ENCODE measurements around the gene SEMA3D.

SEMA3D gene

DNA sequence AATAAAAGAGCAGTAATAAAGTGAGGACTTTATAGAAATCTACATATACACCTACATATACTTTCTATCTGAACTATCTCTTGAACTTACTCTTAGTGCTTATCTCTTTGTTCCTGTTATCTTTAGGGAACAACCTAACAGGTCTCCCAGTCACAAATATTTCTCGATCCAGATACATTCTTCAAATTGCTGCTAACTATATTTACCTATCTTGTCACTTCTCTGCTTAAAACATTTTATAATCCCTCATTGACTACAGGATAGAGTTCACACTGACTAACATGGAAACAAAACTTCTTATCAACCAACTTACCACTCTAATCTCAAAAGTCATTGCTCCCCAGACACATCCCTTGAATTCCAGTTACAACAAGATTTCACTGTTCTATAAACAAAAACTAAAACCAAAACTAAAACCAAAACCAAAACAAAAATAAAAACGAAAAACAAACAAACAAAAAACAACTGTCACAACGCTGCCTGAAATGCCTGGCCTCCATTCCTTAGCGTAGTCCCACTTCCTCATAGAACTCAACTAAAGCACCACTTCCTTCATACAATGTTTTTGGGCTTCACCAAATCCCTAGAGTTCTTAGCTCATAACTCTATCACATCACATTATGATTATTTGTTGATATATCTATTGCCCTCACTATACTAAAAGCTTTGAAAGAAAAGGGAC lies 134.7 kb downstream of the SEMA3D start:
- no peak for DNase-seq (ENCODE audit: low spot score in 2 of 2)
- peaks cover 14% of the 10 kb centered on the region for H3K4me1 ChIP-seq
- no peak overlapping the region for H3K4me3 ChIP-seq
- in situ Hi-C loops (cut with MboI; ENCODE audit: low sequenced_read_pairs): no loop called here
- H3K36me3 ChIP-seq (replicated peaks): no peaks in the 10 kb centered on the region
- no peaks in the 10 kb centered on the region for H3K27me3 ChIP-seq (ENCODE audit: low read depth)
- no peaks in the 10 kb centered on the region for H3K9me3 ChIP-seq

DNA sequence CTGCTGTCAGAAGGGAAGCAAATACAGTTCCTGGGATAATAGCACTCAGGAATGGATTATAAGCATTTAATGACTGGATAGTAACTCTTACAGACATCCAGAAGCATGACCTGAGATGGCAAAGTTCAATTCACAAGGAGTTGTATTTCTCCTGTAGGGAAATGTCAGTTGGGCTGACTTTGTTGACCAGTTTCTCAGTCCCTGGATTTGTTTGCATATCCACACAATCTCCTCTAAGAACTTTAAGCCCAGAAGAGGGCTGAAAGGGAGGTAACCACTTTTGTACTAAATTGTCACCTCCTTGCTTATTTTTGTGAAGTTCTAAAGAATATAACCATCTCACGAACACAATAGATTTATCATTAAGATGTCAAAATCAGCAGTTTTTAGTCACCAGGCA lies 140.3 kb downstream of the SEMA3D start:
- H3K36me3 ChIP-seq (replicated peaks): no peaks in the 10 kb centered on the region
- peaks cover 6% of the 10 kb centered on the region for H3K4me1 ChIP-seq
- in situ Hi-C loops (cut with MboI; ENCODE audit: low sequenced_read_pairs): loop anchor here (25.0 kb wide), 1 partner anchor 516 kb away; no protein-coding TSS in a partner anchor
- H3K4me3 ChIP-seq: no peak overlapping the region
- no peaks in the 10 kb centered on the region for H3K27me3 ChIP-seq (ENCODE audit: low read depth)
- H3K9me3 ChIP-seq: no peaks in the 10 kb centered on the region
- DNase-seq (ENCODE audit: low spot score in 2 of 2): no peak

DNA sequence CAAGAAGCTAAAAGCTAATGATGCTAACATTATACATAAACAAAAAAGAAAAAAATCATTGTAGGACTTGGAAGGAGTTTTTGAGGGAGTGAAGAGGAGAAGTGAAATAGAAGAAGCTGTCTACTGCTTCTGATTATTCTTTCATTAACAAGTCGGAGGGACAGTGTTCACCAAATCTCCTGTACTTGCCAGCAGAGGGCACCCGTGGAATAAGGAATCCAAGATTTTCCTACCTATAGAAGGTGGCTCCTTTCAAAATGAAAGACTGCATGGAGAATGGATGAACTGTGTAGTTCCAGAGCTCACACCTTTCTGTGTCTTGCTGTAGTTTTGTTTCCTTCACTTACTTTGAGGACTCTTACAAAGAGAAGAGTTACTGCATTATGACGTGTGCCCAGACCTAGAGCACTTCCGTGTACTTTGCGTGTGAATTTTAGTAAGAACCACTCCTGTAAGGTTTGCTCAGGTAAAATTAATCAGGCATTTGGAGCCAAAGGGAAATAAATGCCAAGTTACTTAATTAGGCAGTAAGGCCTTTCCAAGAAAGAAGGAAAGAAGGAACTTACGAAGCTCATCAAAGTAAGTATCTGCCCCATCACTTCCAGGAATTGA lies 145.1 kb downstream of the SEMA3D start:
- Histone ChIP-seq H3K9me3 (no peaks in the 10 kb centered on the region), H3K4me3 (no peak overlapping the region), H3K36me3 (replicated peaks) (no peaks in the 10 kb centered on the region), H3K4me1 (no peaks in the 10 kb centered on the region), H3K27me3 (ENCODE audit: low read depth) (no peaks in the 10 kb centered on the region)
- in situ Hi-C loops (cut with MboI; ENCODE audit: low sequenced_read_pairs): loop anchor here (25.0 kb wide), 1 partner anchor 521 kb away; no protein-coding TSS in a partner anchor
- DNase-seq (ENCODE audit: low spot score in 2 of 2): peak; percentile 67 to 86

- DNase-seq (ENCODE audit: low spot score in 2 of 2): no peak
- no peak overlapping the region for H3K4me3 ChIP-seq
Observed at GRCh38 chr7:85039196-85039923, 147.5 kb downstream of the SEMA3D start.

DNA sequence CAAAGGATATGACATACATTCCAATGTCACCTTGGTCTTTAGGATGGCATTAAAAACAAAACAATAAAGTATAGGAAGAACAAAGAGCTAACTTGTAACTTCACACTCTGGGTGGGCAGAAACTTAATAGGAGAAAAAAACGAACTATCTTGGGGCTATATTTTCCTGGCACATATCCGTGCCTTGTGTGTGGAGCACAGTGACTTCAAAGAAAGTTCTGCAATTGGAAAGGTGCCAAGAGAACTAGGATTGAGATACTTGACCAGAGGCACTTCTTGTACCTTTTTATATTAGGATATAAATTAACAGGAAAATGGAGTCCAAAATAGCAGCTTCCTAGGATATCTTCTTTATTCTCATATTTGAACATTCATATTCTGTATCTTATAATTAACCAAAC lies 148.4 kb downstream of the SEMA3D start:
- no peaks in the 10 kb centered on the region for H3K36me3 ChIP-seq (replicated peaks)
- H3K4me3 ChIP-seq: no peak overlapping the region
- no peaks in the 10 kb centered on the region for H3K4me1 ChIP-seq
- no peaks in the 10 kb centered on the region for H3K9me3 ChIP-seq
- no peak for DNase-seq (ENCODE audit: low spot score in 2 of 2)
- H3K27me3 ChIP-seq (ENCODE audit: low read depth): no peaks in the 10 kb centered on the region
- in situ Hi-C loops (cut with MboI; ENCODE audit: low sequenced_read_pairs): loop anchor here (25.0 kb wide), 1 partner anchor 524 kb away; no protein-coding TSS in a partner anchor

More at GRCh38 chr7:85039196-85039923, 147.5 kb downstream of the SEMA3D start:
- H3K9me3 ChIP-seq: no peaks in the 10 kb centered on the region
- H3K27me3 ChIP-seq (ENCODE audit: low read depth): no peaks in the 10 kb centered on the region
- in situ Hi-C loops (cut with MboI; ENCODE audit: low sequenced_read_pairs): loop anchor here (25.0 kb wide), 1 partner anchor 523 kb away; no protein-coding TSS in a partner anchor
- no peaks in the 10 kb centered on the region for H3K36me3 ChIP-seq (replicated peaks)
- H3K4me1 ChIP-seq: no peaks in the 10 kb centered on the region

DNA sequence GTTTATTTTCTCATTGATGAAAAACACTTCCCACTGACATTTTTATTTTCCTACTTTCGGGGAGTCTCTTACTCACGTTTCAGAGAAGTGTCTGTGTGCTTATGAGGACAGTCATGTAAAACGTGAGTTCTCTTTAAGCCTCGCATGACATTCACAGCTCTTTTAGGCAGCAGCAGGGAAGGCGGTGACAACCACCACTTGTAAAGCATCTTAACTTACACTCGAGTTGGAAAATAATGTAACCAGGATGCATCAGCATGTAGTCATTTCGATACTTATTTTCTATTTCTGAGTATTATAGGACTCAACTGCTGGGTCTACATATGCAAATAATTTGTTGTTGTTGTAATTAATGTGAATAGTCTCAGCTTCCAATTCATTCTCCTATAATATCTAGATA lies 153.6 kb downstream of the SEMA3D start:
- in situ Hi-C loops (cut with MboI; ENCODE audit: low sequenced_read_pairs): loop anchor here (25.0 kb wide), 1 partner anchor 529 kb away; no protein-coding TSS in a partner anchor
- no peaks in the 10 kb centered on the region for H3K9me3 ChIP-seq
- H3K4me3 ChIP-seq: no peak overlapping the region
- peaks cover 5% of the 10 kb centered on the region for H3K4me1 ChIP-seq
- H3K36me3 ChIP-seq (replicated peaks): no peaks in the 10 kb centered on the region
- no peaks in the 10 kb centered on the region for H3K27me3 ChIP-seq (ENCODE audit: low read depth)
- DNase-seq (ENCODE audit: low spot score in 2 of 2): no peak

DNA sequence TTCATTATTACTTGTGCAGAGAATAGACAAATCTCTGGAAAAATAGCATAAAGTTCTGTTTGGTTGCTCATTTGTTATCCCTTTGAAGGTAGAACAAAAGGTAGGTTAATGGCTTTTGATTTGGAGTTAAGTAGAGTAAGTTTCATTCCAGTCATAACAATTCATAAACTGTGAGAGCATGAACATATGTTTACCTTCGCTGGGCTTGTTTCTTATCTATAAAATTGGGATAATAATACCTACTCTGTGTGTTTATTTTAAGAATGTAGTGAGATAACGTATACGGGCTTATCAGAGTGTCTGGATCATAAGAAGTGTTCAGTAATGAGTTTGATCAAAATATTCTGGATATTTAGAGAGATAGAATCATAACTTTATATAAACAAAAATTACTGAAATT lies 155.4 kb downstream of the SEMA3D start:
- in situ Hi-C loops (cut with MboI; ENCODE audit: low sequenced_read_pairs): loop anchor here (25.0 kb wide), 1 partner anchor 531 kb away; no protein-coding TSS in a partner anchor
- Histone ChIP-seq H3K9me3 (no peaks in the 10 kb centered on the region), H3K4me1 (peaks cover 5% of the 10 kb centered on the region), H3K4me3 (no peak overlapping the region), H3K27me3 (ENCODE audit: low read depth) (no peaks in the 10 kb centered on the region), H3K36me3 (replicated peaks) (no peaks in the 10 kb centered on the region)
- DNase-seq (ENCODE audit: low spot score in 2 of 2): no peak

DNA sequence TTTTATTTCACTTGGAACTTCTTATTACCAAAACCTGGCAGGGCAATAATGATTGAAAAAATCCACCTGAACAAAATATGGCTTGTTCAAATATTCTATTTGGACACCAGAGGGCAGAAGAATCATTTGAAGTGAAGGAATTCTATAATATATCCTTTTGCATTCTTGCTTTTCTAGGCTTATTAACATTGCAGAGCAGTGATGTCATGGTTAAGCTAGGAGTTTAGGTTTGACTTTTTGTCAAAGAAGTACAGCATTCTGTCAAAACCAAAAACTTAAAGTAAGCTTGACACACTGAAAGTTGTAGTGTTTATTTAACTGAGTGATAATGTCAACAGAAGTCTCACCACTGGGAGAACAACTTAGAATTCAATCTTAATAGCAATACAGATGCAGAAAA lies 156.0 kb downstream of the SEMA3D start:
- in situ Hi-C loops (cut with MboI; ENCODE audit: low sequenced_read_pairs): loop anchor here (25.0 kb wide), 1 partner anchor 531 kb away; no protein-coding TSS in a partner anchor
- no peaks in the 10 kb centered on the region for H3K27me3 ChIP-seq (ENCODE audit: low read depth)
- no peaks in the 10 kb centered on the region for H3K36me3 ChIP-seq (replicated peaks)
- H3K9me3 ChIP-seq: no peaks in the 10 kb centered on the region
- DNase-seq (ENCODE audit: low spot score in 2 of 2): peak in 1 of 2 experiments; percentile 61
- peaks cover 6% of the 10 kb centered on the region for H3K4me1 ChIP-seq
- H3K4me3 ChIP-seq: no peak overlapping the region

GRCh38 chr7:85025312-85025756 lies 161.5 kb downstream of the SEMA3D start:
- no peaks in the 10 kb centered on the region for H3K27me3 ChIP-seq (ENCODE audit: low read depth)
- H3K9me3 ChIP-seq: no peaks in the 10 kb centered on the region
- DNase-seq (ENCODE audit: low spot score in 2 of 2): no peak
- in situ Hi-C loops (cut with MboI; ENCODE audit: low sequenced_read_pairs): loop anchor here (10.0 to 25.0 kb wide), 2 partner anchors 537 to 1051 kb away; no protein-coding TSS in a partner anchor
- no peak overlapping the region for H3K4me3 ChIP-seq
- peaks cover 5% of the 10 kb centered on the region; the same call in 1 of the 2 replicates for H3K4me1 ChIP-seq
- H3K36me3 ChIP-seq (replicated peaks): no peaks in the 10 kb centered on the region

DNA sequence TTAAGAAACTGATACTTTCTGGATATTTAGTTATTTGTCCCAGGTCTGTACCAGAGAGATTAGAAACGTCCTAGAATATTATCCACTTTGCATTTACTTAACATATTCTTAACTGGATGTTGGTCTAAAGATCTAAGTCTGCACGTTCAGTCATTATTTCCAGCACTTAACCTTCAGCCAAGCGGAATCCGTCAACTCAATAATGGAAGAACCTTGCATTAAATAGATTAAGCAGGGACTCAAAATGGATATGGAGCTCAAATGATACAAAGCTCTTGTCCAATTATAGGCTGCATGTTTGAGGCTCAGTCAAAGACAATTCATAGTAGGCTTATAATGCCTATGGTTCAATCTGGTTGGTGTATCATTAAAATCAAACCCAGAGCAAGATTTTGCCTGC lies 162.9 kb downstream of the SEMA3D start:
- in situ Hi-C loops (cut with MboI; ENCODE audit: low sequenced_read_pairs): loop anchor here (10.0 to 25.0 kb wide), 2 partner anchors 237 to 1049 kb away; no protein-coding TSS in a partner anchor
- Histone ChIP-seq H3K4me3 (no peak overlapping the region), H3K9me3 (no peaks in the 10 kb centered on the region), H3K4me1 (peaks cover 15% of the 10 kb centered on the region), H3K36me3 (replicated peaks) (no peaks in the 10 kb centered on the region), H3K27me3 (ENCODE audit: low read depth) (no peaks in the 10 kb centered on the region)
- DNase-seq (ENCODE audit: low spot score in 2 of 2): no peak

DNA sequence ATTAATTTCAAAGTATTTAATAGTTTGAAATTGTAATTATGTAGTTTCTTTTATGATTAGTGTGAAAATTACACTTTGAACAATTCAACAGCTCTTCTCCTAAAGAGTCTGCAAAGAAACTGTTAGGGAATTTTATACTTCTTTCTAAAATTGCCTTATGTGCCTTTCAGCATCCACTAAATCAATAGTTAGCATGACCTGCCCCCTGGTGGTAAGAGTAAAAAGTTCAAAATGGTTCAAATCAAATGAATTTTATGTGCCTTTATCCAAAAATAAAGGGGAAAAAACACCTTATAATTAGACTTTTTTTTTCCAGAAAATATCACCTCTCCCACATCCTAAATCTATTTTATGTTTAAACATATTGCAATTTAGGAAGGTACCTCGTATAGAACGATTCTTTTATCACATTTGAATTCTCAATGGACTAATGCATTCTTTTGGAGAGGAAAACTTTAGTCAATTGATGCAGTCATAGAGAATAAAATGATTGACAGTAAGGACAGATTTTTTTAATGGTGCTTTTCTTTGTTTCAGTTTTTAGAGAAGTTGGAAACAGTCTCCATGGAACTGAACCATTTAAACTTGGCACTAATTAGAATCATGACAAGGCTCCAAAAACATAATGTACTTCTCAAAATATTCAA lies 163.7 kb downstream of the SEMA3D start:
- in situ Hi-C loops (cut with MboI; ENCODE audit: low sequenced_read_pairs): loop anchor here (10.0 to 25.0 kb wide), 2 partner anchors 236 to 1048 kb away; no protein-coding TSS in a partner anchor
- Histone ChIP-seq H3K36me3 (replicated peaks) (no peaks in the 10 kb centered on the region), H3K4me1 (peaks cover 15% of the 10 kb centered on the region), H3K27me3 (ENCODE audit: low read depth) (no peaks in the 10 kb centered on the region), H3K4me3 (no peak overlapping the region), H3K9me3 (no peaks in the 10 kb centered on the region)
- peak; percentile 66 to 67 for DNase-seq (ENCODE audit: low spot score in 2 of 2)

GRCh38 chr7:85022064-85022697 lies 164.7 kb downstream of the SEMA3D start:
- in situ Hi-C loops (cut with MboI; ENCODE audit: low sequenced_read_pairs): loop anchor here (10.0 to 25.0 kb wide), 2 partner anchors 235 to 1047 kb away; no protein-coding TSS in a partner anchor
- H3K4me3 ChIP-seq: no peak overlapping the region
- H3K36me3 ChIP-seq (replicated peaks): no peaks in the 10 kb centered on the region
- DNase-seq (ENCODE audit: low spot score in 2 of 2): no peak
- H3K27me3 ChIP-seq (ENCODE audit: low read depth): no peaks in the 10 kb centered on the region
- no peaks in the 10 kb centered on the region for H3K9me3 ChIP-seq
- H3K4me1 ChIP-seq: peaks cover 15% of the 10 kb centered on the region
